Cardiac fibroblast (primary cell): ENCODE data around the gene CTIF.

Source experiments
- DNase-seq, 2 donors: peaks; one replicate each; pipeline versions ENCODE4 v3.0.0 to v3.0.0-alpha.2; 2010; ENCODE audit warnings: low read depth in 2 of 2
- H3K4me3 ChIP-seq, 2 donors: replicated peaks in 1 of 2; 1 replicate in 1 of 2; 2 replicates in 1 of 2; pipeline ENCODE4 v1.5.1; 2011; ENCODE audit warnings: low read depth in 2 of 2, low read length in 2 of 2, mild to moderate bottlenecking in 2 of 2, moderate library complexity in 1 of 2
- TF ChIP-seq, protein P1 (sequence below): IDR thresholded peaks from one replicate; pipeline ENCODE4 v1.5.1; 2011; ENCODE audit warnings: low read depth, mild to moderate bottlenecking, low read length, inconsistent platforms

The CTIF gene

DNA sequence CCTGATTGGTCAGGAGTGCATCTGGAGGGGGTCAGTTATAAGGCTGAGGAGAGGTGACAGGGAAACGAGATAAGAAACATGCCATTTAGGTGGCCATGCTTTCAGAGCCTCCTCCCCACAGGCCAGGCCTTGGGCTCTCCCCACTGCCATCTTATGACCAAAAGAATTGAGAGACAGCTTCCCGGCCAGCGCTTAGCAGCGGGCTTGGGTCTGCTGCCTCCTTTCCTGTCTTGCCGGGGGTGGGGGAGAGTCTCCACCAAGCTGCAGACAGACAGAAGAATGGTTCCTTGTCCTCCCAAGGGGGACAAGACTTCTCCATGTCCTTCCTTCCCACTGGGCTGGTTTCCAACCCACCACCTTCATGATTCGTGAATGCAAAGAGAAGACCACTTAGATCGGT lies 240.6 kb downstream of the CTIF start:
- no peak overlapping the region for H3K4me3 ChIP-seq
- TF ChIP-seq, protein P1, sequence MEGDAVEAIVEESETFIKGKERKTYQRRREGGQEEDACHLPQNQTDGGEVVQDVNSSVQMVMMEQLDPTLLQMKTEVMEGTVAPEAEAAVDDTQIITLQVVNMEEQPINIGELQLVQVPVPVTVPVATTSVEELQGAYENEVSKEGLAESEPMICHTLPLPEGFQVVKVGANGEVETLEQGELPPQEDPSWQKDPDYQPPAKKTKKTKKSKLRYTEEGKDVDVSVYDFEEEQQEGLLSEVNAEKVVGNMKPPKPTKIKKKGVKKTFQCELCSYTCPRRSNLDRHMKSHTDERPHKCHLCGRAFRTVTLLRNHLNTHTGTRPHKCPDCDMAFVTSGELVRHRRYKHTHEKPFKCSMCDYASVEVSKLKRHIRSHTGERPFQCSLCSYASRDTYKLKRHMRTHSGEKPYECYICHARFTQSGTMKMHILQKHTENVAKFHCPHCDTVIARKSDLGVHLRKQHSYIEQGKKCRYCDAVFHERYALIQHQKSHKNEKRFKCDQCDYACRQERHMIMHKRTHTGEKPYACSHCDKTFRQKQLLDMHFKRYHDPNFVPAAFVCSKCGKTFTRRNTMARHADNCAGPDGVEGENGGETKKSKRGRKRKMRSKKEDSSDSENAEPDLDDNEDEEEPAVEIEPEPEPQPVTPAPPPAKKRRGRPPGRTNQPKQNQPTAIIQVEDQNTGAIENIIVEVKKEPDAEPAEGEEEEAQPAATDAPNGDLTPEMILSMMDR = no peak
- no peak for DNase-seq

DNA sequence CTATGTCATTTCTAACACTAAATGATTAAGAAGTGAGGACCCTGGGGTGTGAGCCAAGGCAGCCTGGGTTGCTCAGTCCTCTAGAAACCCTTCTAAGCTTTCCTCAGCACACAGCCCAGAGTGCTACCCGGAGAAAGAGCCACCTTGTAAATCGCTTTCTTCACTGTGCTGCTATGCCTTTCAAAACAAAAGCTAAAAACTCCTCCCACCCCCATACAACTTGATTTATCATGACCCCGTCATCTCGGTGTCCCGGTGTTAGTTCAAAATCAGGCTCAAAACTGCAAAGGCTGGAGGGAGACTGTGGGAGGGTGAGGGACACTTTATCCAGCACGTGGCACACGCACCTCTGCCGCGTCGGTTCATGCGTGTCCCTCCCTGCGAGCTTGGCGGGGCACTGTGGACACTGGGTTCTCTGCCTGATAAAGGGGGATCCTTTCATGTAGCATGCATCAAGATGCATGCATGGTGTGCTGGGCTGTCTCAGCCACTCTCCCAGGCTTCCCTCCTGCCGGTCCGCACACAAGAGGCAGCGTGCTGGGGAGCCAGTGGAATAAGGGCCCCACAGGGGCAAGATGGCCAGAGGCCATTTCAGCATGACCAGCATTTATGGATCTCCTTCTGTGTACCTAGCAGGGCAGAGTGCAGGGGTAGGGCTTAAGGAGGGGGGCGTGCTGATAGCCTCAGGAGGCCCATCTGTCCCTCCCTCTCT lies 241.5 kb downstream of the CTIF start:
- TF ChIP-seq, protein P1 = no peak
- H3K4me3 ChIP-seq = no peak overlapping the region
- peak; percentile 19 to 50 for DNase-seq

DNA sequence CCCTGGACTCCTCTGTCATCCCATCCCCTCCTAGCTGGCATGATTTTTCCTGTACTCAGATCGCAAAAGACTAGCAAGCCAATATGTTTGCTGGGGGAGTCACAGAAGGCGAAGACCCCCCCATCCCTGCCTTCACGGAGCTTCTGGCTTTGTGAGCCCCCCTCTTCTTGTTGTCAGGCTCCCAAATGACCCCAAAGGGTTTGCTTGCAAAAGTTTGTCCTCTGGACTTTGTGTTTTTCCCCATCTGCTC lies 242.0 kb downstream of the CTIF start:
- DNase-seq = no peak
- TF ChIP-seq, protein P1 = no peak
- H3K4me3 ChIP-seq = no peak overlapping the region

DNA sequence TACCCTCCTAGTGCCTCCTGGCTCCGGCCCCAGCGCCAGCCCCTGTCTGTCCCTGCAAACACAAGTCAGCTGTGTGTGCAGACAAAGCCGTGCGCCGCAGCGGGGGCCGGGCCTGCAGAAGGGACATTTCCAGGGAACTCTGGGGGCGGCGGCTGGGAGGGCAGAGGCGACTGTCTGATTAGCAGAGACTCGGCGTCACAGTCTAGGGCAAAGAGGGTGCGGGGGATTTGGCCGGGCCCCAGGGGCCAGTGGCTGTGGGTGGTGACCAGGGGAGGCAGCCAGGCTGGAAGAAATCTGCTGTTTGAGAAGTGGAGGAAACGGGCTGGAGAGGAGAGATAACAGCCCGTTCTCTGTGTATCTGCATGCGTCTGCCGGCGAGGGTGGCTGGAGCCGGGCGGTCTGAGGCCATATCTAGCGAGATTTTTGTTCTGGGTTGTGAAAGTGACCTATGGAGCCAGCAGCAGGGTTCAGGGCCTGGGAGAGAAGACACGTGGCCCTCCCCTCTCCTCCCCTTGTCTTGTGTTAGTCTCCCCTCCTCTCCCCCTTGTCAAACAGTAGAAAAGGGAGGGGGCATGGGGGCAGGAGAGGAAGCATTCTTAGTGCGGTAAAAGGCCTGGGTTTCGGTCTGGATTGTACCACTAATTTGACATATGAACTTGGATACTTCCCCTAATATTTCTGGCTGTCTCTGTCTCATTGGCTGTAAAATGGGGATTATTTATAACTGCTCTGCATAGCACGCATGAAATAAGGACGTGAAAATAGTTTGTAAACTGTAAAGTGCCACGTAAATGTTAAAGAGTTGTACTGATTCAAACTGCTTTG lies 242.5 kb downstream of the CTIF start:
- TF ChIP-seq, protein P1 = no peak
- H3K4me3 ChIP-seq = no peak overlapping the region
- DNase-seq = peak; percentile 42 to 95

GRCh38 chr18:48781988-48782363 lies 243.1 kb downstream of the CTIF start:
- TF ChIP-seq, protein P1 = no peak
- H3K4me3 ChIP-seq = no peak overlapping the region
- no peak for DNase-seq

DNA sequence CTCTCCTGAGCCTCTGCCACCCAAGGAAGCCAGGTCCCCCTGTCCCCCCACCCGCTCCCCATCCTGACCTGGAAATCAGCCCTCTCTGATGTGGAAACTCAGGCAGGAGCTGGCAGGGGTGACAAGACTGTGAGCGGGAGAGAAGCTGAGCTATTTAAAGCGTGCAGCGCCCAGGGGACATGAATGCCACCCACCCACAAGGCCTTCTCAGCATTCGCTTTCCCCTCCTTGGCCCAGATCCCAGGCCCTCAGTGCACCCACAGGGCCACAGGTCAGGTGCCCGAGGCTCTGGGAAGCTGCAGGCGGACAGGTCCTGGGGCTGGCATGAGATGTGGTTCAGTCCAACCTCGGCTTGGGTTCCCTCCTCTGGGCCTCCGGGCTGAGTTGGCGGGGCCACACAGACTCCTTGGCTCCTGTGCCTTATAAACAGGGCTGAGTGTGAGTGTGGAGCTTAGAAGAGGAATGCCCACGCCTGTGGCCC lies 243.6 kb downstream of the CTIF start:
- DNase-seq = peak in 1 of 2 donors; percentile 37
- TF ChIP-seq, protein P1 = no peak
- no peak overlapping the region for H3K4me3 ChIP-seq
